SK-N-SH treated with all-trans-retinoic acid at 6 μM for 48 hours (cell line): Measurements from ENCODE around the gene FOXN3.

Experiments used
- ATAC-seq: fragments of 200-7000 bp; cut with Tn5 transposase; 3 replicates; pipeline ENCODE4 v1.9.1; 2020; ENCODE audit warnings: mild to moderate bottlenecking, moderate library complexity
- ARNTL ChIP-seq: fragments of 450-650 bp; formaldehyde crosslinking; IDR thresholded peaks from 2 replicates; pipeline ENCODE4 v1.5.0; 2020; ENCODE audit warnings: low read depth, mild to moderate bottlenecking, moderate library complexity, borderline replicate concordance
- BACH2 ChIP-seq: fragments of 250-450 bp; sonication (Bioruptor Pico); IDR thresholded peaks from 2 replicates; pipeline ENCODE4 v1.9.0; 2021; ENCODE audit warnings: mild to moderate bottlenecking, borderline replicate concordance
- CREB5 ChIP-seq: fragments of 250-450 bp; sonication (Bioruptor Pico); IDR thresholded peaks from 2 replicates; pipeline ENCODE4 v1.5.1; 2020; ENCODE audit warnings: low read depth, mild to moderate bottlenecking, moderate library complexity
- CSDC2 ChIP-seq: fragments of 250-450 bp; sonication (Bioruptor Pico); IDR thresholded peaks from 2 replicates; pipeline ENCODE4 v1.5.0; 2020; ENCODE audit warnings: mild to moderate bottlenecking, moderate library complexity
- CSRNP3 ChIP-seq: fragments of 250-450 bp; sonication (Bioruptor Pico); IDR thresholded peaks from 2 replicates; pipeline ENCODE4 v1.5.1; 2021; ENCODE audit warnings: mild to moderate bottlenecking, moderate library complexity
- ESRRG ChIP-seq: fragments of 250-450 bp; sonication (Bioruptor Pico); IDR thresholded peaks from 2 replicates; pipeline ENCODE4 v1.6.1; 2021; ENCODE audit warnings: mild to moderate bottlenecking
- GLIS3 ChIP-seq: fragments of 250-450 bp; sonication (Bioruptor Pico); IDR thresholded peaks from 2 replicates; pipeline ENCODE4 v1.5.0; 2020; ENCODE audit warnings: mild to moderate bottlenecking, moderate library complexity
- ISL1 ChIP-seq: fragments of 250-450 bp; sonication (Bioruptor Pico); IDR thresholded peaks from 2 replicates; pipeline ENCODE4 v2.1.2; 2022; ENCODE audit warnings: mild to moderate bottlenecking, moderate library complexity
- OSR1 ChIP-seq: fragments of 250-450 bp; sonication (Bioruptor Pico); IDR thresholded peaks from 2 replicates; pipeline ENCODE4 v1.8.0; 2022; ENCODE audit warnings: moderate library complexity, mild to moderate bottlenecking, inconsistent platforms
- PATZ1 ChIP-seq: fragments of 250-450 bp; sonication (Bioruptor Pico); IDR thresholded peaks from 2 replicates; pipeline ENCODE4 v1.8.0; 2020; ENCODE audit warnings: mild to moderate bottlenecking, moderate library complexity, borderline replicate concordance
- POU6F1 ChIP-seq: fragments of 250-450 bp; sonication (Bioruptor Pico); IDR thresholded peaks from 2 replicates; pipeline ENCODE4 v1.8.0; 2021; ENCODE audit warnings: low read depth, mild to moderate bottlenecking, moderate library complexity, borderline replicate concordance
- PPARA ChIP-seq: fragments of 250-450 bp; sonication (Bioruptor Pico); IDR thresholded peaks from 2 replicates; pipeline ENCODE4 v1.5.0; 2020; ENCODE audit warnings: mild to moderate bottlenecking, borderline replicate concordance
- RARB ChIP-seq: fragments of 250-450 bp; sonication (Bioruptor Pico); IDR thresholded peaks from 2 replicates; pipeline ENCODE4 v1.8.0; 2021; ENCODE audit warnings: mild to moderate bottlenecking, moderate library complexity
- SNAI2 ChIP-seq: fragments of 250-450 bp; sonication (Bioruptor Pico); IDR thresholded peaks from 2 replicates; pipeline ENCODE4 v1.5.0; 2020; ENCODE audit warnings: mild to moderate bottlenecking, moderate library complexity
- TCF4 ChIP-seq: fragments of 250-450 bp; sonication (Bioruptor Pico); IDR thresholded peaks from 2 replicates; pipeline ENCODE4 v1.8.0; 2021; ENCODE audit warnings: mild to moderate bottlenecking, moderate library complexity, borderline replicate concordance
- TOX ChIP-seq: fragments of 250-450 bp; sonication (Bioruptor Pico); IDR thresholded peaks from 2 replicates; pipeline ENCODE4 v1.8.0; 2021; ENCODE audit warnings: mild to moderate bottlenecking, moderate library complexity, borderline replicate concordance
- TSHZ2 ChIP-seq: fragments of 250-450 bp; sonication (Bioruptor Pico); IDR thresholded peaks from 2 replicates; pipeline ENCODE4 v1.5.0; 2020; ENCODE audit warnings: mild to moderate bottlenecking, moderate library complexity
- ZC3H10 ChIP-seq: fragments of 250-450 bp; sonication (Bioruptor Pico); IDR thresholded peaks from 2 replicates; pipeline ENCODE4 v1.5.1; 2021; ENCODE audit warnings: mild to moderate bottlenecking, moderate library complexity
- ZFP3 ChIP-seq: fragments of 250-450 bp; sonication (Bioruptor Pico); IDR thresholded peaks from 2 replicates; pipeline ENCODE4 v1.5.0; 2020; ENCODE audit warnings: mild to moderate bottlenecking, moderate library complexity
- ZFP30 ChIP-seq: fragments of 450-650 bp; formaldehyde crosslinking; IDR thresholded peaks from 2 replicates; pipeline ENCODE4 v1.5.0; 2022; ENCODE audit warnings: mild to moderate bottlenecking, moderate library complexity
- ZNF565 ChIP-seq: fragments of 450-650 bp; formaldehyde crosslinking; conservative IDR thresholded peaks from 2 replicates; pipeline ENCODE4 v1.5.0; 2020; ENCODE audit warnings: low read depth, mild to moderate bottlenecking, moderate library complexity
- ZNF70 ChIP-seq: fragments of 450-650 bp; formaldehyde crosslinking; IDR thresholded peaks from 2 replicates; pipeline ENCODE4 v1.5.0; 2020; ENCODE audit warnings: mild to moderate bottlenecking, moderate library complexity
- ZNF8 ChIP-seq: fragments of 450-650 bp; formaldehyde crosslinking; IDR thresholded peaks from 2 replicates; pipeline ENCODE4 v1.5.0; 2020; ENCODE audit warnings: mild to moderate bottlenecking, moderate library complexity

Gene FOXN3

GRCh38 chr14:89339158-89339557 is 77.9 kb downstream of the FOXN3 start:
- TF ChIP-seq POU6F1 (CRISPR knock-in tag): no peak
- TF ChIP-seq CSDC2 (CRISPR knock-in tag): no peak
- no peak for TF ChIP-seq PPARA (CRISPR knock-in tag)
- TF ChIP-seq ZNF70 (CRISPR knock-in tag): no peak
- TF ChIP-seq ARNTL (CRISPR knock-in tag): no peak
- no peak for TF ChIP-seq TOX (CRISPR knock-in tag)
- no peak for TF ChIP-seq BACH2 (CRISPR knock-in tag)
- TF ChIP-seq ZNF565 (CRISPR knock-in tag): no peak
- TF ChIP-seq SNAI2: no peak
- TF ChIP-seq TSHZ2: no peak
- no peak for TF ChIP-seq CSRNP3 (CRISPR knock-in tag)
- TF ChIP-seq, all 23 proteins: peak for 0
- ATAC-seq: no peak

- no peak for ATAC-seq
- TF ChIP-seq TOX (CRISPR knock-in tag) (no peak), CSDC2 (CRISPR knock-in tag) (no peak), PATZ1 (no peak), ZC3H10 (CRISPR knock-in tag) (no peak), TSHZ2 (no peak), OSR1 (CRISPR knock-in tag) (no peak), ESRRG (CRISPR knock-in tag) (no peak), ISL1 (no peak), ZNF8 (no peak), RARB (CRISPR knock-in tag) (no peak), CREB5 (CRISPR knock-in tag) (no peak), ZNF70 (CRISPR knock-in tag) (no peak), GLIS3 (CRISPR knock-in tag) (no peak), POU6F1 (CRISPR knock-in tag) (no peak), ZFP30 (CRISPR knock-in tag) (no peak), ARNTL (CRISPR knock-in tag) (no peak), ZNF565 (CRISPR knock-in tag) (no peak), BACH2 (CRISPR knock-in tag) (no peak), TCF4 (no peak), ZFP3 (CRISPR knock-in tag) (no peak)
These were observed 80.7 kb downstream of the FOXN3 start for GRCh38 chr14:89336338-89336737.
